GM12873 (cell line): ENCODE data around the gene SAMD11.

ENCODE experiments used
- TF ChIP-seq, protein P1 (sequence below): IDR thresholded peaks from 2 replicates; pipeline ENCODE4 v1.5.1; 2012; ENCODE audit warnings: low read depth, mild to moderate bottlenecking, moderate library complexity, low read length, control low read depth; ENCODE audit not compliant: insufficient read depth; ENCODE audit errors: missing control alignments

The SAMD11 gene

DNA sequence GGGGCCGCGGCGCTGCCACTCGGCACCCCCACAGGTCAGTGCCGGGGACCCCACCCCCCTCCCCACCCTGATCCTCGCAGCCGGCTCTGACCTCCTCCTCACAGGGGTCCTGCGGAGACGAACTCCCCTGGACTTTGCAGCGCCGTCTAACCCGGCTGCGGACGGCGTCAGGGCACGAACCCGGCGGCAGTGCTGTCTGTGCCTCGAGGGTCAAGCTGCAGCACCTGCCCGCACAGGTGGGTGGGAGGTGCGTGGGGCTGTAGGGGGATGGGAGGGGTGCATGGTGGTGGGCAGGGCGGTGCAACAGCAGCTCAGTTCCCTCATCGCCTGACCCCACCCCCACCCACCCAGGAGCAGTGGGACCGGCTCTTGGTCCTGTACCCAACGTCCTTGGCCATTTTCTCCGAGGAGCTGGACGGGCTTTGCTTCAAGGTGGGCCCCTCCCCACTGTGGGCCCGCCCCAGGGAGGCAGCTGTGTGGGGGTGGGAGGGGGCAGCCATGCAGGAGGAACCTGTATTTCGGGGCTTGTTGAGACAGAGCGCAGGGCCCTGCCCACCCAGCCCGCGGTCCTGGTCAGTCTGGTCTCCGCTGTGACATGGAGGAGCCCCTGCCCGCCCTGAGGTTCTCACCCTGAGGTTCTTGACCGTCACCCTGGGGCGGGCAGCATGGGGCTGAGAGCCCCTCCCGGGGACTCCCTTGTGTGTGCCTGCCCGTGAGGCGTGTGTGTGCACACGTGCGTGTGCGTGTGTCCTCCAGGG, 47.4 kb downstream of the SAMD11 start:
- TF ChIP-seq, protein P1, sequence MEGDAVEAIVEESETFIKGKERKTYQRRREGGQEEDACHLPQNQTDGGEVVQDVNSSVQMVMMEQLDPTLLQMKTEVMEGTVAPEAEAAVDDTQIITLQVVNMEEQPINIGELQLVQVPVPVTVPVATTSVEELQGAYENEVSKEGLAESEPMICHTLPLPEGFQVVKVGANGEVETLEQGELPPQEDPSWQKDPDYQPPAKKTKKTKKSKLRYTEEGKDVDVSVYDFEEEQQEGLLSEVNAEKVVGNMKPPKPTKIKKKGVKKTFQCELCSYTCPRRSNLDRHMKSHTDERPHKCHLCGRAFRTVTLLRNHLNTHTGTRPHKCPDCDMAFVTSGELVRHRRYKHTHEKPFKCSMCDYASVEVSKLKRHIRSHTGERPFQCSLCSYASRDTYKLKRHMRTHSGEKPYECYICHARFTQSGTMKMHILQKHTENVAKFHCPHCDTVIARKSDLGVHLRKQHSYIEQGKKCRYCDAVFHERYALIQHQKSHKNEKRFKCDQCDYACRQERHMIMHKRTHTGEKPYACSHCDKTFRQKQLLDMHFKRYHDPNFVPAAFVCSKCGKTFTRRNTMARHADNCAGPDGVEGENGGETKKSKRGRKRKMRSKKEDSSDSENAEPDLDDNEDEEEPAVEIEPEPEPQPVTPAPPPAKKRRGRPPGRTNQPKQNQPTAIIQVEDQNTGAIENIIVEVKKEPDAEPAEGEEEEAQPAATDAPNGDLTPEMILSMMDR: no peak

DNA sequence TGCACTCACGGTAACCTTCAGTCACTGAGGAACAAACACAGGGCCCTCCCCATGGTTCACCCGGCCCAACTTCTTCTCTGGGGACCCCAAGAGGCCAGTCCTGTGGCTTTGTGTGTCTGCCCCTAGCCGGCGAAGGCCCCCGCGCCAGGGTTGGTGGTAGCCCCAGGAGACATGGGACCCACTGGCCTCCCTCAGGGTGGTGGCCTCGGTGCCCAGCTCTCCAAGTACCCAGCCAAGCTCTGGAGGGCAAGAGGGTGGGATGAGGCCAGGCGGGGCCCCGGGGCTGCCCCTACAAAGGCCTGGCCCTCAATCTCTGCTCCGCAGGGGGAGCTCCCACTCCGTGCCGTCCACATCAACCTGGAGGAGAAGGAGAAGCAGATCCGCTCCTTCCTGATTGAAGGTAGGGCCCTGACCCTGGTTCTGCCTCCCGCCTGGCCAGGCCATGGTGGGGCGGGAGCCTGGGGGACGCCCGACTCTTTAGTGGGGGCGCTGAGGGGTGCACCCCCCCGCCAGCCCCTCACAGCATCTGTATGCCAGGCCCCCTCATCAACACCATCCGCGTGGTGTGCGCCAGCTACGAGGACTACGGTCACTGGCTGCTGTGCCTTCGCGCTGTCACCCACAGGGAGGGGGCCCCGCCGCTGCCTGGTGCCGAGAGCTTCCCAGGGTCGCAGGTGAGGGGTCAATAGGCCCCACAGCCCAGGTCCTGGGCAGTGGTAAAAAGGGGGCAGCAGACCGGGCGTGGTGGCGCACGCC, 48.2 kb downstream of the SAMD11 start:
- TF ChIP-seq, protein P1: no peak

DNA sequence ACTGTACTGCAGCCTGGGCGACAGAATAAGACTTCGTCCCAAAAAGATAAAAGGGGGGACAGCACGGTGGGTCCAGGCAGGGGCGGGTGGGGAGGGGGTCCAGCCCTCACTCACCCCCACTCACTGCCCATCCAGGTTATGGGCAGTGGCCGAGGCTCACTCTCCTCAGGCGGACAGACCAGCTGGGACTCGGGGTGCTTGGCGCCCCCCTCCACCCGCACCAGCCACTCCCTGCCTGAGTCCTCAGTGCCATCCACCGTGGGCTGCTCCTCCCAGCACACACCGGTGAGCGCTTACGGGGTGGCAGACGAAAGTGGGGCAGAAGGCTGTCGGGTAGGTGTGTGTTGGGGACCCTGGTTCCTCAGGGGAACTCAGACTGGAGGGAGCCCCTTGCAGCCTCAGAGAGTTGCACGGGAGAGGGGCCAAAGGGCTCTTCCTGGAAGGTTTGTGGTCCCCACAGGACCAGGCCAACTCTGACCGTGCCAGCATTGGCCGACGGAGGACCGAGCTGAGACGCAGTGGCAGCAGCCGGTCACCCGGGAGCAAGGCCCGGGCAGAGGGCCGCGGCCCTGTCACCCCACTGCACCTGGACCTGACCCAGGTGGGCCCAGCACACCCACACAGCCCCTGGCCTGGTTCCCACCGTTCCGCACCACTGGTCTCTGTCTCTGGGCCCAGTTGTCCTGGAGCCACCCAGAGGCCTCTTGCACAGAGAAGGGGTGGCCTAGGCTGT, 49.2 kb downstream of the SAMD11 start:
- TF ChIP-seq, protein P1: no peak

DNA sequence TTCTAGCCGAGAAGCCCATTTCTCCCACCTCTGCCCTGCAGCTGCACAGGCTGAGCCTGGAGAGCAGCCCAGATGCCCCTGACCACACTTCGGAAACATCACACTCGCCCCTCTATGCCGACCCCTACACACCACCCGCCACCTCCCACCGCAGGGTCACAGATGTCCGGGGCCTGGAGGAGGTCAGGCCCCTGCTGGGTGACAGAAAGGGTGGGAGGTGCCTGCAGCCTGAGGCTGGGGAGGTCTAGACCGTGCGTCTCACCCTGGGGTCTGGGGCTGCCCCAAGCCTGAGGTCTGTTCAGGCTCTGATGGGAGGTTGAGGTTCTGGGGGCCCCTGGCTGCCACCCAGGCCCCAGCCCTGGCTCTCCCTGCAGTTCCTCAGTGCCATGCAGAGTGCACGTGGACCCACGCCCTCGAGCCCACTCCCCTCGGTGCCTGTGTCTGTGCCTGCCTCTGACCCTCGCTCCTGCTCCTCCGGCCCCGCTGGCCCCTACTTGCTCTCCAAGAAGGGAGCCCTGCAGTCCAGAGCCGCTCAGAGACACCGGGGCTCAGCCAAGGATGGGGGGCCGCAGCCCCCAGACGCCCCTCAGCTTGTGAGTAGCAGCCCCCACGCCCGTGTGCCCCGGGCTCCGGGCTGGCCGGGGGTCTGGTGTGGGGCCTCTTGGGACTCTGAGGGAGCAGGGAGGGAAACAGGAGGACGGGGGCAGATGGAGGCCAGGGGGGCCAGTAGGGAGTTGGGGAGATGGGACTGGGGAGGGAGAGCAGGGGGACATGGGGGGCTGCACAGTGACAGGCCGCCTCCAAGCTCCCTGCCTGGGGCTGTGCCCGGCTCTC, 50.0 kb downstream of the SAMD11 start:
- TF ChIP-seq, protein P1: no peak

DNA sequence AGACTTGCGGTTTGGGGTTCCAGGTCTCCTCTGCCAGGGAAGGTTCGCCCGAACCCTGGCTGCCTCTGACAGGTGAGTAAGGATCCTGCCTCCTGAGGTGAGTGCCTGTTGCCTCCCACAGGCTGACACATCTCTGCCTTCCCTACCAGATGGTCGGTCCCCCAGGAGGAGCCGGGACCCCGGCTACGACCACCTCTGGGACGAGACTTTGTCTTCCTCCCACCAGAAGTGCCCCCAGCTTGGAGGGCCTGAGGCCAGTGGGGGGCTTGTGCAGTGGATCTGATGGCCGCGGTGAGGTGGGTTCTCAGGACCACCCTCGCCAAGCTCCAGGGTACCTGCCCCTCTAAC, 50.5 kb downstream of the SAMD11 start:
- TF ChIP-seq, protein P1: no peak

DNA sequence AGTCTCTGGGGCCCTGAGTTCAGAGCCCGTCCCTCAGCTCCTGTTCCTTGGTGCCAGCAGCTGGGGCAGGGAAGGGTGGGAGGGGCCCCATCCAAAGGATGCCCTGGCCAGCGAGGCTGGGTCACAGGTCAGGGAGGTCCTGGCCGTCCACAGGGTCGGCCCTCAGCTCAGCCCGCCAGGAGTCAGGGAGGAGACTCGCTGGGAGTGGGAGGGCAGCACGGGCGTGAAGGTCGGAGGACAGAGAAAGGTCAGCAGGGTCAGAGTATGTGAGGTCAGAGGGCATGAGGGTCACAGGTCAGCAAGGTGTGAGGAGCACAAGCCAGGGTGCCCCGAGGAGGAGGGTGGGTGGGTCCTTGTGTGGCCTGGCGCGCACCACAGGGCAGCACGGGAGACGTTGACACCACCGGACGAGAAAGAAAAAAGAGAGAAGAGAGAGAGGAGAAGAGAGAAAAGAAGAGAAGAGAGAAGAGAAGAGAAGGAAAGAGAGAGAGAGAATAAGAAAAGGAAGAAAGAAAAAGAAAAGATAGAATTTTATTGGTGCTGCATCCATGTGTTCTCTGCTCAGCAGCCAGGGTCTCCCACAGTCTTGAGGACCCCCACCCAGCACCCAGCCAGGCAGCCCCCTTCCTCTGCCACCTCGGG, 51.1 kb downstream of the SAMD11 start:
- TF ChIP-seq, protein P1: no peak
